GM13977 (cell line): ENCODE results near the gene PCDHGA9.

Experiments
- DNase-seq: peaks from one replicate; pipeline ENCODE4 v3.0.0; 2012; ENCODE audit warnings: low spot score
- CTCF ChIP-seq: IDR thresholded peaks from 2 replicates; pipeline ENCODE4 v1.5.1; 2012; ENCODE audit warnings: mild to moderate bottlenecking, control low read depth; ENCODE audit not compliant: insufficient read depth; ENCODE audit errors: extremely low read depth, missing control alignments
- in situ Hi-C: fragments of 300-500 bp; cut with MboI; formaldehyde crosslinking; loops from one replicate; pipeline ENCODE4 v1.12.0; 2022; ENCODE audit warnings: low sequenced_read_pairs, low pct_unique_long_range_greater_than_20kb, mixed read lengths, inconsistent platforms; ENCODE audit not compliant: unreplicated experiment

The PCDHGA9 gene

DNA sequence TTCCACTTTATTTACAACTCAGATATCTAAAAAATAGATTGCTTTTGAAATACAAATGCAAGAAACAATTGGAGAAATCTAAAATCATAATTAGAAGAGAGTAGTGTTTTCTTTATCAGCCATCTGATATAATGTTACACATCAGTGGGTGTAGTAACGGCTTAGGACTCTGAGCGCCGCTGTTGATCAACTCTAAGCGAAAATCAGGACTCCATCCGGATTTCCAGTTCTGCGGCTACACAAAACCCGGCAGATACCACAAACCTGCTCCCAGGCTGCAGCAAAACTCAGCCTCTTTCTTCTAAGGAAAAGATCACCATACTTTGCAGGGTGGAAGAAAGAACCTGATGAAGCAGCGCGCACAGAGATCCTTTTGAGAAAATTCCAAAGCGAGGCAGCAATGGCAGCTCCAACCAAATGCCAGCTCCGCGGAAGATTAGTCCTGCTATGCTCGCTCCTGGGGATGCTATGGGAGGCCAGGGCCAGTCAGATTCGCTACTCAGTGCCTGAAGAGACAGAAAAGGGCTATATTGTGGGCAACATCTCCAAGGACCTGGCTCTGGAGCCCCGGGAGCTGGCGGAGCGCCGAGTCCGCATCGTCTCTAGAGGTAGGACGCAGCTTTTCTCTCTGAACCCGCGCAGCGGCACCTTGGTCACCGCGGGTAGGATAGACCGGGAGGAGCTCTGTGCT lies at the start of gene PCDHGA9:
PCDHGA9 (plus strand) TSS at position 226 of the 691 bp plus-strand sequence; CDS start at position 401, 175 bp downstream.
- TF ChIP-seq CTCF = peak; percentile 41
- in situ Hi-C loops = no loop called here
- peak; percentile 68 for DNase-seq

GRCh38 chr5:141354900-141355469 lies 47.6 kb upstream of the PCDHGA9 start, which contains the start of gene PCDHGA4:
TSS of gene PCDHGA4 (plus strand) at chr5:141355021. CDS start at chr5:141355108, 87 bp downstream.
- peak; percentile 22 for TF ChIP-seq CTCF
- in situ Hi-C loops = no loop called here
- DNase-seq = no peak

DNA sequence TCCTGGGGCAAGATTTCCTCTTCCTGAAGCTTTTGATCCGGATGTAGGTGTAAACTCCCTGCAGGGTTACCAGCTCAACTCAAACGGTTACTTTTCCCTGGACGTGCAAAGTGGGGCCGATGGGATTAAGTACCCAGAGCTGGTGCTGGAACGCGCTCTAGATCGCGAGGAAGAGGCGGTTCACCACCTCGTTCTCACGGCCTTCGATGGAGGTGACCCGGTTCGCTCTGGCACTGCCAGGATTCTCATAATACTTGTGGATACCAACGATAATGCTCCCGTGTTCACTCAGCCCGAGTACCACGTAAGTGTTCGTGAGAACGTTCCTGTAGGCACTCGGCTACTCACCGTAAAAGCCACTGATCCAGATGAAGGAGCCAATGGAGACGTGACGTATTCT lies 46.9 kb upstream of the PCDHGA9 start:
- in situ Hi-C loops = no loop called here
- no peak for DNase-seq
- no peak for TF ChIP-seq CTCF

GRCh38 chr5:141356133-141356532 lies 46.4 kb upstream of the PCDHGA9 start:
- DNase-seq = no peak
- in situ Hi-C loops = no loop called here
- TF ChIP-seq CTCF = no peak

DNA sequence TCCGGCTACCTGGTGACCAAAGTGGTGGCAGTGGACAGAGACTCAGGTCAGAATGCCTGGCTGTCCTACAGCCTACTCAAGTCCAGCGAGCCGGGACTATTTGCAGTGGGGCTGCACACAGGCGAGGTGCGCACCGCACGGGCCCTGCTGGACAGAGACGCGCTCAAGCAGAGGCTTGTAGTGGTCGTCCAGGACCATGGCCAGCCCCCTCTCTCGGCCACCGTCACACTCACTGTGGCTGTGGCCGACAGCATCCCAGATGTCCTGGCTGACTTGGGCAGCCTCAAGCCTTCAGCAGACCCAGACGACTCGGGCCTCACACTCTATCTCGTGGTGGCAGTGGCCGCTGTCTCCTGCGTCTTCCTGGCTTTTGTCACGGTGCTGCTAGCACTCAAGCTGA lies 45.6 kb upstream of the PCDHGA9 start:
- TF ChIP-seq CTCF = no peak
- no peak for DNase-seq
- in situ Hi-C loops = no loop called here

GRCh38 chr5:141359790-141360426 lies 42.7 kb upstream of the PCDHGA9 start, which contains the start of gene PCDHGB2:
TSS of gene PCDHGB2 (plus strand) at chr5:141359994. CDS start at chr5:141360136, 142 bp downstream.
- peak; percentile 40 for TF ChIP-seq CTCF
- DNase-seq = peak; percentile 61
- in situ Hi-C loops = no loop called here
